Brain pericyte (primary cell): ENCODE results near the gene DNAAF3.
"Not testable (repeated sequence)": the region's sequence is repeated elsewhere in the genome, so short reads cannot be mapped to it uniquely, and the experiment has no call there.

Source experiments
- DNase-seq: peaks from one replicate; pipeline ENCODE4 v3.0.0-alpha.2; 2012; ENCODE audit warnings: low read depth, low spot score

Gene DNAAF3

GRCh38 chr19:55166530-55167268, at the start of gene DNAAF3:
Gene DNAAF3 (minus strand): TSS chr19:55166613. CDS start chr19:55166413, 200 bp downstream.
- peak; percentile 84 for DNase-seq

GRCh38 chr19:55213547-55213946, 47.1 kb upstream of the DNAAF3 start:
- DNase-seq, result no peak

GRCh38 chr19:55212447-55212846, 46.0 kb upstream of the DNAAF3 start:
- no peak for DNase-seq

- peak; percentile 39 for DNase-seq
Observed at GRCh38 chr19:55209693-55210472, 43.5 kb upstream of the DNAAF3 start.

- no peak for DNase-seq
Observed at GRCh38 chr19:55208880-55209692, 42.7 kb upstream of the DNAAF3 start, which contains the start of gene PTPRH. Gene PTPRH (minus strand): TSS chr19:55209501. CDS start chr19:55209433, 68 bp downstream.

GRCh38 chr19:55206664-55207500, 40.5 kb upstream of the DNAAF3 start:
- DNase-seq, result peak; percentile 75

GRCh38 chr19:55202199-55202598, 35.8 kb upstream of the DNAAF3 start:
- DNase-seq, result not testable (repeated sequence)

- no peak for DNase-seq
Observed at GRCh38 chr19:55199620-55200204, 33.3 kb upstream of the DNAAF3 start.

GRCh38 chr19:55198651-55199050, 32.2 kb upstream of the DNAAF3 start:
- no peak for DNase-seq

- no peak for DNase-seq
Observed at GRCh38 chr19:55197528-55197927, 31.1 kb upstream of the DNAAF3 start.

- DNase-seq, result no peak
Observed at GRCh38 chr19:55196803-55197202, 30.4 kb upstream of the DNAAF3 start.

- no peak for DNase-seq
Observed at GRCh38 chr19:55193481-55193880, 27.1 kb upstream of the DNAAF3 start.

- DNase-seq, result peak; percentile 86
Observed at GRCh38 chr19:55189403-55189835, 23.0 kb upstream of the DNAAF3 start.

- DNase-seq, result no peak
Observed at GRCh38 chr19:55188625-55189024, 22.2 kb upstream of the DNAAF3 start.

GRCh38 chr19:55186080-55186479, 19.7 kb upstream of the DNAAF3 start:
- DNase-seq, result no peak

GRCh38 chr19:55181740-55182139, 15.3 kb upstream of the DNAAF3 start:
- DNase-seq, result no peak

- no peak for DNase-seq
Observed at GRCh38 chr19:55179606-55180484, 13.4 kb upstream of the DNAAF3 start, which contains the start of gene SYT5. Gene SYT5 (minus strand): TSS chr19:55180289. CDS start chr19:55179041, 1,248 bp downstream.

GRCh38 chr19:55178781-55179599, 12.6 kb upstream of the DNAAF3 start:
- no peak for DNase-seq

- no peak for DNase-seq
Observed at GRCh38 chr19:55176076-55176475, 9.7 kb upstream of the DNAAF3 start.
